ENCODE results near the gene TSEN54. TPM values are rescaled to one million over a fixed set of nuclear protein-coding genes. Genes with fewer than 3 reads are reported as not detected.
A peak's percentile ranks its signal among the peaks of the same experiment; 100 is the strongest.

TSEN54 gene
- total RNA-seq, 1 experiment from 2014 or later = 42.6 TPM

DNA sequence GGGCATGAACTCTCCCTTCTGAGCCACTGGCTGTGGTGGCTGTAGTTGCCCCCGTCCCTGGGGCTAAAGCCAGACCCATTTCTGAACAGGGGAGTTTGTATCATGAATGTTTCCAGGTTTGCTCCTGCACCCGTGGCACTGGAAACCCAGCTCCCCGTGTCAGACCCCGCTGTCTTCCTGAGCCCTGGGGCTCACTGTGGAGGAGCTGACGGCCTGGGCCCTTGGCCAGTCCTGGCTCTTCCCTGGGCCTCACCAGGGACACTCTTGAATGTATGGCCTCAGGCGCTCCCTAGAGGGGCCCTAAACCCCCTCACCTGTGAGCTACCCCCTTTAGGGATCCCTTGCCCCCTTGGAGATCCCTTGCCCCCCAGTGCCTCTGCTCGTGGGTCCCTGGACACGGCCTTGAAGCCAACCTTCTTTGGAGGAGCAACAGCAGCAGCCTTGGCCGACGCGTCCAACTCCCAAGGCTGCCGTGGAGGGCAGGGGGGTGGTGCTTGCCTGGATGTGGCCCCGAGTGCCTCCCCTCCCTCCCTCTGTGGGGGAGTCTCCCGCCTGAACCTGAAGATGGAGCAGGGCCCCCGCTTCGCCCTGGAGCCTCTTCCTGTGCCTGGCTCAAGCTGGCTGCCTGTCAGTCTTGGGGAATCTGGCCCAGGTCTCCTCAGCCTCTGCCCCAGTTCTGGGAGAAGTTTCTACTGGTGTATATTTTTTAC lies 16.9 kb upstream of the TSEN54 start:
- Histone ChIP-seq H3K27ac (no peak overlapping the region), H3K27me3 (ENCODE audit: insufficient read depth, low read depth) (no peaks in the 10 kb centered on the region), H3F3A (ENCODE audit: insufficient read depth, low read depth) (no peaks in the 10 kb centered on the region), H3K4me1 (replicated peaks; ENCODE audit: insufficient read depth) (no peaks in the 10 kb centered on the region), H3K79me2 (ENCODE audit: low read depth) (no peaks in the 10 kb centered on the region), H3K36me3 (ENCODE audit: low read depth) (no peaks in the 10 kb centered on the region), H3K9me2 (ENCODE audit: insufficient read depth) (no peaks in the 10 kb centered on the region), H3K4me3 (no peak overlapping the region), H3K4me2 (no peak overlapping the region), H4K20me1 (ENCODE audit: insufficient read depth) (no peaks in the 10 kb centered on the region), H3K9me3 (ENCODE audit: insufficient read depth, low read depth) (no peaks in the 10 kb centered on the region), H2AFZ (no peak overlapping the region)
- BruUV-seq (replicated peaks) = TSS peak; percentile 15
- CTCF ChIA-PET = interaction anchor here (0.6 kb wide), 1 partner anchor 39 kb away, joined by 4 read pairs; no protein-coding TSS in a partner anchor
- POLR2A ChIA-PET (ENCODE audit: unreplicated experiment) = interaction anchor here (0.6 kb wide), 1 partner anchor 29 kb away, joined by 13 read pairs; no protein-coding TSS in a partner anchor
- DNase-seq = no peak
- intact Hi-C loops (cut with micrococcal nuclease; ENCODE audit: unreplicated experiment) = loop anchor here (5.0 kb wide), 1 partner anchor 72 kb away; no protein-coding TSS in a partner anchor
- TF ChIP-seq, protein P1, sequence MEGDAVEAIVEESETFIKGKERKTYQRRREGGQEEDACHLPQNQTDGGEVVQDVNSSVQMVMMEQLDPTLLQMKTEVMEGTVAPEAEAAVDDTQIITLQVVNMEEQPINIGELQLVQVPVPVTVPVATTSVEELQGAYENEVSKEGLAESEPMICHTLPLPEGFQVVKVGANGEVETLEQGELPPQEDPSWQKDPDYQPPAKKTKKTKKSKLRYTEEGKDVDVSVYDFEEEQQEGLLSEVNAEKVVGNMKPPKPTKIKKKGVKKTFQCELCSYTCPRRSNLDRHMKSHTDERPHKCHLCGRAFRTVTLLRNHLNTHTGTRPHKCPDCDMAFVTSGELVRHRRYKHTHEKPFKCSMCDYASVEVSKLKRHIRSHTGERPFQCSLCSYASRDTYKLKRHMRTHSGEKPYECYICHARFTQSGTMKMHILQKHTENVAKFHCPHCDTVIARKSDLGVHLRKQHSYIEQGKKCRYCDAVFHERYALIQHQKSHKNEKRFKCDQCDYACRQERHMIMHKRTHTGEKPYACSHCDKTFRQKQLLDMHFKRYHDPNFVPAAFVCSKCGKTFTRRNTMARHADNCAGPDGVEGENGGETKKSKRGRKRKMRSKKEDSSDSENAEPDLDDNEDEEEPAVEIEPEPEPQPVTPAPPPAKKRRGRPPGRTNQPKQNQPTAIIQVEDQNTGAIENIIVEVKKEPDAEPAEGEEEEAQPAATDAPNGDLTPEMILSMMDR (conservative IDR thresholded peaks at IDR 0.05) = no peak

DNA sequence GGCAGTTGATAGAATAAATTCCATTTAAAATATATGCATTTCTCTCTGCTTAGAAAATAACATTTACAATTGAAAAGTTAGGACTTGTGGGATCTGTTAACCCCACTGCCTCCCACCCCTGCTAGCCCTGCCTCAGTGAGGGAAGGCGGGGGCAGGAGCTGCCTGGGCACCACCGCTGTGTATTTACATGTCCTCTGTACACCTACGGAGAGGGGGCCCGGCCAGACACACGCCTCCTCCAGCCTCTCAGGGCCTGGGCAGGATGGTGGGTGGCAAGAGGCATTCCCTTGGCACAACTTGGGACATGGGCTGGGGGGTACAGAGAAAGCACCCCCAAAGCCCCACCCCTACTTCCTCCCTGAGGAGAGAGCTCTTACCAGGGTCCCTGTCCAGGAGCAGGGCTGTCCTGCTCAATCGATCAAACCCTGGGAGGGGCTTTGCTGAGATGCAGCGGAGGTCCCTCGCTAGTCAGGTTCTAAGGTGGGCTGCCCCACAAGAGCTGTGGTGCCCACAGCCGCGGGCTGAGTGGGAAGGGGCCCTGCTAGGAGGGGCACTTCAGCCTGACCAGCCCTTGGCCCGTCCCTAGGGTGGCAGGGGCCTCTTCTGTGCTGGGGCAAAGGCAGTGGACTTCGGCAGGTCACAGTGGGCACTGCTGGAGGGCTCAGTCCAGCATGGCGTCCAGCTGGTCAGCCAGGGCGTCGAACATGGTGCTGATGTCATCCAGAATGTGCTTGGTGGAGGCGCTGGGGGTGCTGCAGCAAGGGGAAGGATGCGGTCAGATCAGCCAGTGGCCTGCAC lies 15.7 kb upstream of the TSEN54 start:
- no peak for DNase-seq
- H3K79me2 ChIP-seq (ENCODE audit: low read depth) = no peaks in the 10 kb centered on the region
- H3F3A ChIP-seq (ENCODE audit: insufficient read depth, low read depth) = no peaks in the 10 kb centered on the region
- H3K36me3 ChIP-seq (ENCODE audit: low read depth) = no peaks in the 10 kb centered on the region
- H3K9me2 ChIP-seq (ENCODE audit: insufficient read depth) = no peaks in the 10 kb centered on the region
- intact Hi-C loops (cut with micrococcal nuclease; ENCODE audit: unreplicated experiment) = no loop called here
- H2AFZ ChIP-seq = no peak overlapping the region
- ChIA-PET CTCF (interaction anchor here (0.7 kb wide), 1 partner anchor 72 kb away, joined by 3 read pairs; no protein-coding TSS in a partner anchor), POLR2A (ENCODE audit: unreplicated experiment) (no interaction called here)
- H3K27me3 ChIP-seq (ENCODE audit: insufficient read depth, low read depth) = no peaks in the 10 kb centered on the region
- BruUV-seq (replicated peaks) = TSS peak; percentile 12
- H4K20me1 ChIP-seq (ENCODE audit: insufficient read depth) = 0 out of 2 replicates have a peak, but pooled peaks cover 3% of the 10 kb centered on the region
- H3K4me2 ChIP-seq = no peak overlapping the region
- H3K9me3 ChIP-seq (ENCODE audit: insufficient read depth, low read depth) = no peaks in the 10 kb centered on the region
- H3K4me1 ChIP-seq (replicated peaks; ENCODE audit: insufficient read depth) = no peaks in the 10 kb centered on the region
- TF ChIP-seq, protein P1 (conservative IDR thresholded peaks at IDR 0.05) = no peak
- TF ChIP-seq EZH2 (IDR thresholded peaks at IDR 0.05; ENCODE audit: low read depth) = no peak
- H3K27ac ChIP-seq = no peak overlapping the region
- H3K4me3 ChIP-seq = no peak overlapping the region

DNA sequence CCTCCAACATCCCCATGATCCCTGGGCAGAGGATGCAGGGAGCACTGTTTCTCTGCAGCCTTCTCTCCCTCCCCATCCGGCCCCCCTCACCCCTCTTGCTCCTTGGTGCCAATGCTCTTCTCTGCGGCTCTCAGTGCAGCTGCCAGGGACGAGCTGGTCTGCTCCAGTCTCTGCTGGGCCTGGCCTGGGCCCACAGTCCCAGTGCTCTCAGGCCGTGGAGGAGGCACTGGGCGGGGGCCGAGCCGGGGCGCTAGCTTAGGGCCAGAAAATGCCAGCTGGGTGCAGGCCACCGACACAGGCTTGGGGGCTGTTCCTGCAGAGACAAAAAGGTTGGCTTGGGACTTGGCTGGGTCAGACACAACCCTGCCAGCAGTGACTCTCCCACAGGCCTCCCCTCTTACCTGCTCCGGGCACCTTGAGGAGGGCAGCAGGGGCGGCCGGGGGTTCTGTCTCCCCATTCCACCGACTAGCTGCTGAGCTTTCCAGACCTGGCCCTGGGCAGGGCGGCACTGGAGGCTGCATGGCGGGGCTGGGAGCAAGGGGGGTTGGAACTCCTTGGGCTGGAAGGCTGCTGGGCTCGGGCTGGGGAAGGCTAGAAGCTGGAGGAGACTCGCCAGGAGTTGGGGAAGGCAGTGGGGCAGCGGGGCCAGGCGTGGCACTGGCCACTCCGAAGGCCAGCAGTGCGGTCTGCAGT lies 14.8 kb upstream of the TSEN54 start:
- no peak overlapping the region for H3K4me3 ChIP-seq
- no peak overlapping the region for H3K4me2 ChIP-seq
- no peaks in the 10 kb centered on the region for H3K9me2 ChIP-seq (ENCODE audit: insufficient read depth)
- no peaks in the 10 kb centered on the region for H3K79me2 ChIP-seq (ENCODE audit: low read depth)
- H3K9me3 ChIP-seq (ENCODE audit: insufficient read depth, low read depth) = no peaks in the 10 kb centered on the region
- TF ChIP-seq, protein P1 (conservative IDR thresholded peaks at IDR 0.05) = no peak
- TF ChIP-seq EZH2 (IDR thresholded peaks at IDR 0.05; ENCODE audit: low read depth) = no peak
- no TSS peak for BruUV-seq (replicated peaks)
- no peak for DNase-seq
- H4K20me1 ChIP-seq (ENCODE audit: insufficient read depth) = 0 out of 2 replicates have a peak, but pooled peaks cover 3% of the 10 kb centered on the region
- ChIA-PET POLR2A (ENCODE audit: unreplicated experiment) (no interaction called here), CTCF (interaction anchor here (0.7 kb wide), 1 partner anchor 73 kb away, joined by 3 read pairs; no protein-coding TSS in a partner anchor)
- H3K4me1 ChIP-seq (replicated peaks; ENCODE audit: insufficient read depth) = no peaks in the 10 kb centered on the region
- no peaks in the 10 kb centered on the region for H3K27me3 ChIP-seq (ENCODE audit: insufficient read depth, low read depth)
- intact Hi-C loops (cut with micrococcal nuclease; ENCODE audit: unreplicated experiment) = no loop called here
- H2AFZ ChIP-seq = no peak overlapping the region
- no peak overlapping the region for H3K27ac ChIP-seq
- H3K36me3 ChIP-seq (ENCODE audit: low read depth) = no peaks in the 10 kb centered on the region
- no peaks in the 10 kb centered on the region; the same call in 1 of the 2 replicates for H3F3A ChIP-seq (ENCODE audit: insufficient read depth, low read depth)

All from PC-9 (cell line).